T-cell (primary cell): ENCODE measurements around the gene BAIAP2. TPM values are rescaled to one million over a fixed set of nuclear protein-coding genes. Genes with fewer than 3 reads are reported as not detected.
A peak's percentile ranks its signal among the peaks of the same experiment; 100 is the strongest.

Source experiments
- ATAC-seq, 4 experiments: fragments of 200-7000 bp in 3 of 4; fragments of 150-1000 bp in 1 of 4; cut with Tn5 transposase; replicated peaks in 1 of 4; 1 replicate in 3 of 4; 2 replicates in 1 of 4; pipeline ENCODE4 v1.10.0; 2021; ENCODE audit warnings: moderate library complexity in 3 of 4, mild to moderate bottlenecking in 2 of 4, moderate number of reproducible peaks in 1 of 4
- CTCF ChIA-PET, 2 donors: fragments of 300-600 bp; sonication (Branson Sonifier 250); formaldehyde crosslinking; loops; one replicate each; lab custom pipeline; 2022; ENCODE audit warnings: antibody characterized with exemption in 2 of 2; lab: Charles Lee
- POLR2A ChIA-PET, 2 donors: fragments of 300-600 bp; sonication (Branson Sonifier 250); formaldehyde crosslinking; loops; one replicate each; lab custom pipeline; 2022; ENCODE audit warnings: antibody characterized with exemption in 2 of 2; lab: Charles Lee
- DNase-seq, 35 experiments: peaks; one replicate each; pipeline versions ENCODE4 v3.0.0 to v3.0.0-alpha.2; 2013 to 2023
- H3K27ac ChIP-seq: one replicate; pipeline ENCODE4 v1.5.1; 2013; ENCODE audit warnings: low read length
- H3K27me3 ChIP-seq, 2 experiments: replicated peaks in 1 of 2; 1 replicate in 1 of 2; 2 replicates in 1 of 2; pipeline versions ENCODE4 v1.6.1 to v1.7.0; 2013; ENCODE audit warnings: low read length in 1 of 2, mixed read lengths in 1 of 2; ENCODE audit not compliant: control insufficient read depth in 2 of 2, insufficient read depth in 2 of 2; ENCODE audit errors: extremely low read depth in 1 of 2
- H3K36me3 ChIP-seq, 2 donors: 1 replicate in 1 of 2; 2 replicates in 1 of 2; pipeline versions ENCODE4 v1.6.1 to v1.7.0; 2013; ENCODE audit warnings: low read length in 1 of 2; ENCODE audit not compliant: control insufficient read depth in 2 of 2, insufficient read depth in 1 of 2; ENCODE audit errors: extremely low read depth in 1 of 2
- H3K4me1 ChIP-seq, 2 experiments: 1 replicate in 1 of 2; 2 replicates in 1 of 2; pipeline versions ENCODE4 v1.6.1 to v1.7.0; 2013; ENCODE audit warnings: low read length in 2 of 2, mixed read lengths in 1 of 2; ENCODE audit not compliant: insufficient read depth in 2 of 2, control insufficient read depth in 1 of 2; ENCODE audit errors: extremely low read depth in 1 of 2
- H3K4me3 ChIP-seq, 2 donors: 1 replicate in 1 of 2; 2 replicates in 1 of 2; pipeline versions ENCODE4 v1.5.1 to v1.7.0; 2013; ENCODE audit warnings: mild to moderate bottlenecking in 2 of 2, low read length in 1 of 2, moderate library complexity in 1 of 2; ENCODE audit not compliant: control insufficient read depth in 1 of 2; ENCODE audit errors: extremely low read depth in 1 of 2
- H3K9me3 ChIP-seq: 2 replicates; pipeline ENCODE4 v1.7.0; 2013
- H3K27ac Mint-ChIP-seq, 2 donors: one replicate each; pipeline ENCODE4 v1.8.0; 2020 to 2021; ENCODE audit warnings: mild to moderate bottlenecking in 2 of 2, mixed read lengths in 2 of 2
- H3K27me3 Mint-ChIP-seq, 2 donors: one replicate each; pipeline ENCODE4 v1.8.0; 2021 to 2022; ENCODE audit warnings: mixed read lengths in 2 of 2
- H3K36me3 Mint-ChIP-seq: one replicate; pipeline ENCODE4 v1.8.0; 2021; ENCODE audit warnings: mixed read lengths
- H3K4me1 Mint-ChIP-seq, 3 donors: one replicate each; pipeline ENCODE4 v1.8.0; 2020 to 2022; ENCODE audit warnings: mixed read lengths in 3 of 3, mild to moderate bottlenecking in 1 of 3
- H3K4me3 Mint-ChIP-seq, 3 donors: one replicate each; pipeline ENCODE4 v1.8.0; 2020 to 2022; ENCODE audit warnings: mild to moderate bottlenecking in 3 of 3, mixed read lengths in 3 of 3, moderate library complexity in 3 of 3
- H3K9me3 Mint-ChIP-seq, 3 donors: one replicate each; pipeline ENCODE4 v1.8.0; 2020 to 2022; ENCODE audit warnings: mixed read lengths in 3 of 3
- WGBS: methylation state at CpG from one replicate; pipeline ENCODE4 v1.1.5; 2013; ENCODE audit warnings: missing lambda C conversion rate; ENCODE audit not compliant: insufficient coverage; 5-methylcytosine and 5-hydroxymethylcytosine counted together
- total RNA-seq, 35 experiments: library from RNA in 6 of 35; stranded (reverse) in 6 of 35; fragments of 120-200 nt in 1 of 35; gene quantifications; one replicate each; pipeline versions ENCODE4 v1.2.1 to v1.2.4 and lab custom pipeline; 2013 to 2026

BAIAP2 gene
- total RNA-seq, 5 donors from 2014 or later (not counting 1 experiment from before 2014, with no cell fraction given) = 6.3 to 12.0 (median 10.1) TPM

DNA sequence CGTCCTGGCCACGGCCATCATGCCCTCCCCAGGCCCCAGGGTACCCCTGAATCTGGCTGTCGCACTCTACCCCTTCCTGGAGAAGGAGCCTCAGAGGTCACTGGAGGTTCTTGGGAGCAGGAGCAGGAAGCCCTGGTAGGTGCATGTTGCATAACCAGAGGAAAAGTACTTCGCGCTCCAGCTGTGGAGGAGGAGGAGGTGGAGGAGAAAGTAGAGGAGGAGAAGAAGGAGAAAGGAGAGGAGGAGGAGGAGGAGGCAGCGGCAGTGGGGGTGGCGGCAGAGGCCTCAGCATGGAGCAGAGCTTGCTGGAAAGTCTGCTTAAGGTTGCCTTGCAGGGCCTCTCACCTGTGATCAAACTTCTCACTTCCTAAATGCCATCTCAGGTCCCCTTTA is 61.8 kb downstream of the BAIAP2 start:
- DNase-seq = no peak
- Histone ChIP-seq H3K4me3 (no peak overlapping the region), H3K27ac (no peak overlapping the region), H3K27me3 (peaks cover 0 to 19% of the 10 kb centered on the region in 2 experiments), H3K4me1 (peaks cover 18 to 61% of the 10 kb centered on the region in 2 experiments), H3K36me3 (no peaks in the 10 kb centered on the region), H3K9me3 (no peaks in the 10 kb centered on the region)
- Mint-ChIP-seq H3K4me1 (peaks cover 11 to 55% (median 40%) of the 10 kb centered on the region in 3 donors), H3K4me3 (peak overlapping the region in 1 of 3 donors; percentile 16), H3K27me3 (no peaks in the 10 kb centered on the region), H3K36me3 (no peaks in the 10 kb centered on the region), H3K27ac (no peak overlapping the region), H3K9me3 (no peaks in the 10 kb centered on the region)
- CTCF ChIA-PET = no interaction called here
- 80% methylated on average over 5 of the region's 7 CpGs for WGBS
- no peak for ATAC-seq
- POLR2A ChIA-PET = no interaction called here

DNA sequence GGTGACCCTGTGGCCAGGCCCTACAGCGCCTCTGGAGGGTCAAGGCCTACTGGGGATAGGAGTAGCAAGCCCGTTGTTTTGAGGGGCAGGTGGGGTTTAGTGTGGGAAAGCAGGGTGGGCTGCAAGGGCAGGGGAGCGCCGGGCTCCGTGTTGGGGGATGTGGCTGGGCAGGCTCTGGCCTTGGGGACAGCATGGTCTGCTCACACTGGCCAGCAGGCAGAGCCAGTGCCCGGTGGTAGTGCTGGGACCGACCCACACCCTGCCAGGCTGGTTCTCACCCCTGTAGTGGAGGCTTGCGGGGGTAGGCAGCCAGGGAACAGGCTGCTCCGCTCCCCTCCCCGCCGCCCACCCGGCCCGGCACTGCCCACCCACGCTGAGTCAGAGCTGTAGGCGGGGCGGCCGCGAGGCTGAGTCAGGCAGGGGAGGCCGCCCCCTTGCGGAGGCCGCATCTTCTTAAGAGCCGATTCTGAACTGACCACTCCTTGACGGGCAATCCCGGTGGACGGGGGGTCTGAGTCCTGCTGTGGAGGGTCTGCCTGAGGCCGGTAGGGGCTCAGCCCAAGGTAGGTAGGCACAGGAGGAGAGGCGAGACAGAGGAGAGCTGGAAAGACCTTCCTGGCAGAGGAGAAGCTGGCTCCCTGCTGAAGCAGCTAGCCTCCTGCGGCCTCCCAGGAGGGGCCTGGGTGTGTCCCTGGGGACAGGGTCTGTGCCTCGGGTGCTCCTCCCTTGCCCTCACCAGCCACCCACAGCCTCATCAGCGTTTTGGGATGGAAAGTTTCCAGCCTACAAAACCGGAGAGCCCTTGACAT is 62.4 kb downstream of the BAIAP2 start:
- no peak overlapping the region for H3K4me3 ChIP-seq
- peak in 23 of 35 experiments; percentile 18 to 64 (median 31) for DNase-seq
- 32% methylated on average over 30 of the region's 31 CpGs for WGBS
- H3K27me3 ChIP-seq = peaks cover 0 to 22% of the 10 kb centered on the region in 2 experiments
- ATAC-seq = no peak
- Mint-ChIP-seq H3K9me3 (no peaks in the 10 kb centered on the region), H3K27ac (no peak overlapping the region), H3K4me1 (peaks cover 11 to 56% (median 39%) of the 10 kb centered on the region in 3 donors), H3K27me3 (no peaks in the 10 kb centered on the region), H3K36me3 (no peaks in the 10 kb centered on the region), H3K4me3 (peak overlapping the region in 1 of 3 donors; percentile 16)
- H3K4me1 ChIP-seq = peaks cover 18 to 65% of the 10 kb centered on the region in 2 experiments
- no peaks in the 10 kb centered on the region for H3K36me3 ChIP-seq
- POLR2A ChIA-PET = interaction anchor here in 1 of 2 donors (0.6 kb wide), 1 partner anchor 539 kb away, joined by 7 read pairs; no protein-coding TSS in a partner anchor
- no peak overlapping the region for H3K27ac ChIP-seq
- CTCF ChIA-PET = interaction anchor here in 1 of 2 donors (0.6 kb wide), 1 partner anchor 49 kb away, joined by 6 read pairs; no protein-coding TSS in a partner anchor
- no peaks in the 10 kb centered on the region for H3K9me3 ChIP-seq

DNA sequence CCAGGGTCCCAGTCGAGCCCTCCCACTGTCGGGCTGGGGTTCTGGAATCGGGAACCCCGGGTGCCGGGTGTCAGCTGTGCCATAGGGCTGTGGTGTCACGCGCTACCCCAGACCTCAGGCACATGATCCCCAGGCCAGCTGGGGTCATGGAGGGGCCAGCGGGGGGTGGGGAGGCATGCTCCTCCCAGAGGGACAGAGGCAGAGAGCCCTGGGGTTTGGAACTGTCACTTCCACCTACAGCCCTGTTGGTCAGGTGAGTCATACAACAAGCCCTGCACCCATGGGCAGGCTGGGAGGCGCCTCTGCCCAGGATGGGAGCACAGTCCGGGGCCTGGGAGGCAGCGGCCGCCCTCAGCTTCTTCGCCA is 63.0 kb downstream of the BAIAP2 start:
- H3K27me3 Mint-ChIP-seq = no peaks in the 10 kb centered on the region
- H3K27ac Mint-ChIP-seq = no peak overlapping the region
- Histone ChIP-seq H3K4me3 (no peak overlapping the region), H3K4me1 (peaks cover 18 to 65% of the 10 kb centered on the region in 2 experiments), H3K36me3 (no peaks in the 10 kb centered on the region), H3K9me3 (no peaks in the 10 kb centered on the region), H3K27me3 (peaks cover 0 to 22% of the 10 kb centered on the region in 2 experiments), H3K27ac (no peak overlapping the region)
- H3K9me3 Mint-ChIP-seq = no peaks in the 10 kb centered on the region
- DNase-seq (no peak), ATAC-seq (no peak)
- POLR2A ChIA-PET = interaction anchor here in 1 of 2 donors (0.6 kb wide), 1 partner anchor 539 kb away, joined by 7 read pairs; no protein-coding TSS in a partner anchor
- H3K36me3 Mint-ChIP-seq = no peaks in the 10 kb centered on the region
- CTCF ChIA-PET = interaction anchor here in 1 of 2 donors (0.6 kb wide), 1 partner anchor 49 kb away, joined by 6 read pairs; no protein-coding TSS in a partner anchor
- H3K4me1 Mint-ChIP-seq = peaks cover 11 to 54% (median 37%) of the 10 kb centered on the region in 3 donors
- no peak overlapping the region for H3K4me3 Mint-ChIP-seq
- 59% methylated on average over 6 of the region's 13 CpGs for WGBS

DNA sequence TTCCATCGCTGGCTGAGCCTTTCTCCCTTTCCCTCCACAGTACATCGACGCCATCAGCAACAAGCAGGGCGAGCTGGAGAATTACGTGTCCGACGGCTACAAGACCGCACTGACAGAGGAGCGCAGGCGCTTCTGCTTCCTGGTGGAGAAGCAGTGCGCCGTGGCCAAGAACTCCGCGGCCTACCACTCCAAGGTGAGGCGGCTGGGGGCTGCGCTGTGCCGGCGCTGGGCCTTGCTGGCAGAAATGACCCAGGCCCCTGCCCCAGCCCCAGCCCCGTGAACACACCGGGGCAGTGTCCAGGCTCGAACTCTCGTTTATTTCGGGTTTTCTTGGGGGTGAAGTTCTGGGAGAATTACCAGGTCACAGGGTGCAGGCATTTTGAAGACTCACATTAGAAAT is 64.9 kb downstream of the BAIAP2 start:
- H3K4me1 Mint-ChIP-seq = peaks cover 6 to 38% (median 24%) of the 10 kb centered on the region in 3 donors
- H3K27ac Mint-ChIP-seq = no peak overlapping the region

DNA sequence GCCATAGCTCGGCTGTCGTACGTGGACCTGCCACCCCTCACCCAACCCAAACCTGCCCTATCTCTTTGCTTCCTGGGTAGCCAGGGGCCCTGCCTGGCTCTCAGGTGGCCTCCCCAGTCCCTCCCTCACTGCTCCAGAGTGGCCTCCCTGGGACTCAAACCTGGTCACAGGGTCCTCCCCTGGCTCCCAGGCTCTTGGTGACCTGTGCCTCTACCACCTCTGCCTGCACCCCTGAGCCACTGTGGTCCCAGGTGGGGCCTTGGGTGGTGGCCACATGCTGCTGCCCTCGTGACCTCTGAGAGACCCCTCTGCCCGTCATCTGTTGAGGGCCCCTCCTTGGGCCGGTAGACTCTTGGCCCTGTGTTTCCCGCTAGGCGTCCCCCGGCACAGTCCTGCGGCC is 65.7 kb downstream of the BAIAP2 start:
- ATAC-seq (no peak), DNase-seq (no peak)
- H3K9me3 ChIP-seq = no peaks in the 10 kb centered on the region
- H3K4me1 Mint-ChIP-seq = peaks cover 6 to 32% (median 18%) of the 10 kb centered on the region in 3 donors
- peaks cover 10 to 41% of the 10 kb centered on the region in 2 experiments for H3K4me1 ChIP-seq
- 99% methylated on average over 8 of the region's 10 CpGs for WGBS
- ChIA-PET POLR2A (no interaction called here), CTCF (no interaction called here)
- no peak overlapping the region for H3K27ac Mint-ChIP-seq
- H3K9me3 Mint-ChIP-seq = no peaks in the 10 kb centered on the region
- no peaks in the 10 kb centered on the region for H3K27me3 Mint-ChIP-seq
- no peak overlapping the region for H3K27ac ChIP-seq
- no peak overlapping the region for H3K4me3 Mint-ChIP-seq
- no peak overlapping the region for H3K4me3 ChIP-seq
- no peaks in the 10 kb centered on the region for H3K36me3 ChIP-seq
- peaks cover 0 to 22% of the 10 kb centered on the region in 2 experiments for H3K27me3 ChIP-seq
- no peaks in the 10 kb centered on the region for H3K36me3 Mint-ChIP-seq

More for the DNA sequence above, 64.9 kb downstream of the BAIAP2 start:
- Histone ChIP-seq H3K9me3 (no peaks in the 10 kb centered on the region), H3K36me3 (no peaks in the 10 kb centered on the region), H3K27ac (no peak overlapping the region), H3K4me1 (peaks cover 14 to 49% of the 10 kb centered on the region in 2 experiments), H3K27me3 (peaks cover 0 to 22% of the 10 kb centered on the region in 2 experiments), H3K4me3 (no peak overlapping the region)
- Mint-ChIP-seq H3K36me3 (no peaks in the 10 kb centered on the region), H3K9me3 (no peaks in the 10 kb centered on the region), H3K4me3 (no peak overlapping the region), H3K27me3 (no peaks in the 10 kb centered on the region)
- no peak for ATAC-seq
- ChIA-PET POLR2A (no interaction called here), CTCF (no interaction called here)
- DNase-seq = no peak
- WGBS = 96% methylated on average over 19 of the region's 23 CpGs

DNA sequence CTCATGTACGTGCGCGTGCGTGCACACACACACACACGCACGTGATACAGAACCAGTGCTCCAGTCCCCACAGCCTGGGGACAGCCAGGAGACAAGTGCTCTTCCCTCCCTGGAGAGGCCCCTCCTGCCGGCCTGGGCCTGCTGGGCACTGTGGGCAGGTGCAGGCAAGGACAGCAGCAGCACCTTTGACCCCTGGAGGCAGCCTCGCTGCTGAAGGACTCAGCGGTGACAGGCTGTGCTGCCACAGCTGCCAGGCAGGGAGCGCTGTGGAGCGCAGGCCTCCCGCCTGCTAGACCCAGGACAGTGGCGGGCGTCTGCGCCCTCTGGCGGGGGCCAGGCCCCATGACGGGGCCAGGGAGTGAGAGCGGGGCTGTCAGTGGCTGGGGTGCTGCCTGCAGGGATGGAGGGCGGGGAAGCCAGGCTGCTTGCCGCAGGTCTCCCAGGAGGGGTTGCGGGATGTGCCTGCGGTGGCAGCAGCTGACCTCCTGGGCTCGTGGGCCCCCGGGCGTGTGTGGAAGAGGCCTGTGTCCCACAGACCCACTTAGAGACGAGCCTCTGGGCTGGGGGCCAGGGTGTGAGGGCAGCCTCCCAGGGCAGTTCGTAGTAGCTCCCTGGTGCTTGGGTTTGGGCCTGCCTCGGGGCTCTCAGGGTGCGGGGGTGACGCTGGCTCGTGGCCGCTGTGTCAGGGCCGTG is 66.8 kb downstream of the BAIAP2 start:
- Histone ChIP-seq H3K27me3 (peaks cover 0 to 18% of the 10 kb centered on the region in 2 experiments), H3K9me3 (no peaks in the 10 kb centered on the region), H3K4me3 (no peak overlapping the region), H3K27ac (no peak overlapping the region), H3K36me3 (no peaks in the 10 kb centered on the region), H3K4me1 (peaks cover 4 to 30% of the 10 kb centered on the region in 2 experiments)
- WGBS = 33% methylated on average over 31 of the region's 33 CpGs
- DNase-seq = peak; percentile 75 to 92 (median 85)
- ATAC-seq = peak; percentile 98 to 100 (median 99)
- Mint-ChIP-seq H3K27me3 (no peaks in the 10 kb centered on the region), H3K27ac (no peak overlapping the region), H3K36me3 (no peaks in the 10 kb centered on the region), H3K9me3 (no peaks in the 10 kb centered on the region), H3K4me3 (no peak overlapping the region), H3K4me1 (peaks cover 2 to 21% (median 7%) of the 10 kb centered on the region in 3 donors)
- ChIA-PET CTCF (interaction anchor here in 1 of 2 donors (0.9 to 1.3 kb wide), 3 partner anchors 78 to 675 kb away, joined by 3 to 6 read pairs (median 4); no protein-coding TSS in a partner anchor), POLR2A (no interaction called here)
